ENCODE measurements around the gene NNT. TPM values are rescaled to one million over a fixed set of nuclear protein-coding genes. Genes with fewer than 3 reads are reported as not detected.

The NNT gene
- total RNA-seq, 2 donors from 2014 or later = 25.1 to 30.1 TPM

- 85 to 91% methylated on average over 3 of the region's 3 CpGs for WGBS, 2 donors
These were observed 3.4 kb downstream of the NNT start for GRCh38 chr5:43606351-43606750.

GRCh38 chr5:43608406-43608805 lies 5.4 kb downstream of the NNT start:
- intact Hi-C loops (cut with DNase I) = no loop called here
- TF ChIP-seq POLR2A (IDR thresholded peaks at IDR 0.05) (no peak), CTCF (IDR thresholded peaks at IDR 0.05) (no peak)
- 100% methylated on average over 1 of the region's 1 CpG for WGBS, 2 donors
- no peaks in the 10 kb centered on the region for H3K27me3 ChIP-seq
- DNase-seq (no peak), ATAC-seq (no peak)
- peaks cover 0 to 2% of the 10 kb centered on the region in 2 donors for H3K36me3 ChIP-seq (replicated peaks in 1 of 2; ENCODE audit: insufficient read depth in 1 of 2, low read depth in 2 of 2)
- no peak overlapping the region for H3K27ac ChIP-seq
- no peaks in the 10 kb centered on the region for H3K9me3 ChIP-seq
- H3K4me1 ChIP-seq = peaks cover 11% of the 10 kb centered on the region
- H3K4me3 ChIP-seq = no peak overlapping the region

More at GRCh38 chr5:43606351-43606750, 3.4 kb downstream of the NNT start:
- DNase-seq (no peak), ATAC-seq (no peak)
- intact Hi-C loops (cut with DNase I) = no loop called here
- no peaks in the 10 kb centered on the region for H3K27me3 ChIP-seq
- H3K36me3 ChIP-seq (replicated peaks in 1 of 2; ENCODE audit: insufficient read depth in 1 of 2, low read depth in 2 of 2) = no peaks in the 10 kb centered on the region
- no peak for TF ChIP-seq CTCF (IDR thresholded peaks at IDR 0.05)
- TF ChIP-seq POLR2A (IDR thresholded peaks at IDR 0.05) = no peak
- H3K27ac ChIP-seq = no peak overlapping the region
- H3K4me1 ChIP-seq = peaks cover 18% of the 10 kb centered on the region
- H3K4me3 ChIP-seq = no peak overlapping the region
- H3K9me3 ChIP-seq = no peaks in the 10 kb centered on the region

GRCh38 chr5:43609752-43610151 lies 6.8 kb downstream of the NNT start:
- H3K36me3 ChIP-seq (replicated peaks in 1 of 2; ENCODE audit: insufficient read depth in 1 of 2, low read depth in 2 of 2) = peaks cover 0 to 3% of the 10 kb centered on the region in 2 donors
- H3K4me3 ChIP-seq = no peak overlapping the region
- DNase-seq (no peak), ATAC-seq (no peak)
- no peaks in the 10 kb centered on the region for H3K9me3 ChIP-seq
- peaks cover 3% of the 10 kb centered on the region for H3K4me1 ChIP-seq
- H3K27me3 ChIP-seq = no peaks in the 10 kb centered on the region
- intact Hi-C loops (cut with DNase I) = no loop called here
- no peak overlapping the region for H3K27ac ChIP-seq
- 89 to 96% methylated on average over 1 of the region's 1 CpG for WGBS, 2 donors
- TF ChIP-seq POLR2A (IDR thresholded peaks at IDR 0.05) = no peak
- TF ChIP-seq CTCF (IDR thresholded peaks at IDR 0.05) = no peak

- H3K4me1 ChIP-seq = no peaks in the 10 kb centered on the region
- no peaks in the 10 kb centered on the region for H3K9me3 ChIP-seq
- no peak for ATAC-seq
- no peak for DNase-seq
- no peaks in the 10 kb centered on the region for H3K27me3 ChIP-seq
- peaks cover 0 to 3% of the 10 kb centered on the region in 2 donors for H3K36me3 ChIP-seq (replicated peaks in 1 of 2; ENCODE audit: insufficient read depth in 1 of 2, low read depth in 2 of 2)
- no peak overlapping the region for H3K4me3 ChIP-seq
- intact Hi-C loops (cut with DNase I) = no loop called here
- no peak overlapping the region for H3K27ac ChIP-seq
- WGBS, 2 donors = 92 to 95% methylated on average over 4 of the region's 4 CpGs
- no peak for TF ChIP-seq POLR2A (IDR thresholded peaks at IDR 0.05)
- TF ChIP-seq CTCF (IDR thresholded peaks at IDR 0.05) = no peak
These were observed 10.4 kb downstream of the NNT start for GRCh38 chr5:43613370-43613769.

- intact Hi-C loops (cut with DNase I) = no loop called here
- DNase-seq = no peak
- Histone ChIP-seq H3K9me3 (no peaks in the 10 kb centered on the region), H3K36me3 (replicated peaks in 1 of 2; ENCODE audit: insufficient read depth in 1 of 2, low read depth in 2 of 2) (peaks cover 0 to 3% of the 10 kb centered on the region in 2 donors), H3K4me3 (no peak overlapping the region), H3K27me3 (no peaks in the 10 kb centered on the region), H3K27ac (no peak overlapping the region), H3K4me1 (no peaks in the 10 kb centered on the region)
- TF ChIP-seq POLR2A (IDR thresholded peaks at IDR 0.05) (no peak), CTCF (IDR thresholded peaks at IDR 0.05) (no peak)
- 73 to 78% methylated on average over 5 of the region's 5 CpGs for WGBS, 2 donors
- ATAC-seq = no peak
These were observed 12.6 kb downstream of the NNT start for GRCh38 chr5:43615445-43616184.
